ENCODE data around the gene C16orf92.
A peak's percentile ranks its signal among the peaks of the same experiment; 100 is the strongest.

Gene C16orf92

DNA sequence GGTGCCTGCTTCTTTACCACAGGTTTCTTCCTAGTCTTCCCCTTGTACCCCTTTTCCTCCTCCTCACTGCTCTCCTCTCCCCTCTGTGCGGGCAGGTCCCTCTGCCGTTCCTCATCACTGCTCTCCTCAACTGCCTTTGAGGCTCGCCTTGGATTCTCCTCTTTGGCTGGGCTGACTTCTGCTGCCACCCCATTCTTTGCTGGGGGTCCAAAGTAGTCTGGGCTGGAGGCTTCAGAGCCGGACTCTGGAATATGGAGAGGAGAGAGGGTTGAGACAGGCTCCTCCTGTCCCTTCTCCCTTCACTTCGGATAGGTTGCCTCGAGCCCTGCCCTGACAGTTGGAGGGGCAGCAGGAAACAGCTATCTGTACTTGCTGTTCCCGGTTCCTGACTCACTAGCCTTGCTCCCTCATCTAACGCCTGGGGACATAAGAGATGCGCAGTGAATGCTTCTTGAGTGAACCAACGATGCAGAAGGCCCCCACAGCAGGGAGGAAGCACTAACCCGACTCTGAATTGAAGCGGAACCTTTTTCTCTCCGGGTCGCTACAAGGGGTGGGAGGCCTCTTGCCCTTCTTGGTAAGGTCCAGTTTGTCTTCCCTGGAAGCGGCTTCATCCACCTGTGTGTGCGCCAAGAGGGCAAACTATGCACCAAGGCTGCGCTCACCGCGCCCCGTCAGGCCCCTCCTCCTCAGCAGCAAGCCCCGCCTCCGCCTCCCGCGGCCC lies 28.2 kb upstream of the C16orf92 start:
- H3K9ac ChIP-seq (ENCODE audit: low read depth, low read length), result peak overlapping the region; percentile 84
- peak overlapping the region; percentile 98 for H3K27ac ChIP-seq (ENCODE audit: low read length)
- peak; percentile 83 for DNase-seq
- ATAC-seq (ENCODE audit: insufficient read depth, low read depth), result peak; percentile 62
- no peaks in the 10 kb centered on the region for H3K27me3 ChIP-seq (ENCODE audit: insufficient read depth, low read length, poor library complexity)
- H3K4me3 ChIP-seq (ENCODE audit: low read depth in 1 of 2, low read length in 2 of 2), result peak overlapping the region; percentile 77 to 96; a peak in 3 of 4 replicates
- no peak for TF ChIP-seq EZH2 (IDR thresholded peaks at IDR 0.05; ENCODE audit: borderline replicate concordance, low read depth, low read length, severe bottlenecking)
- TF ChIP-seq, protein P1, sequence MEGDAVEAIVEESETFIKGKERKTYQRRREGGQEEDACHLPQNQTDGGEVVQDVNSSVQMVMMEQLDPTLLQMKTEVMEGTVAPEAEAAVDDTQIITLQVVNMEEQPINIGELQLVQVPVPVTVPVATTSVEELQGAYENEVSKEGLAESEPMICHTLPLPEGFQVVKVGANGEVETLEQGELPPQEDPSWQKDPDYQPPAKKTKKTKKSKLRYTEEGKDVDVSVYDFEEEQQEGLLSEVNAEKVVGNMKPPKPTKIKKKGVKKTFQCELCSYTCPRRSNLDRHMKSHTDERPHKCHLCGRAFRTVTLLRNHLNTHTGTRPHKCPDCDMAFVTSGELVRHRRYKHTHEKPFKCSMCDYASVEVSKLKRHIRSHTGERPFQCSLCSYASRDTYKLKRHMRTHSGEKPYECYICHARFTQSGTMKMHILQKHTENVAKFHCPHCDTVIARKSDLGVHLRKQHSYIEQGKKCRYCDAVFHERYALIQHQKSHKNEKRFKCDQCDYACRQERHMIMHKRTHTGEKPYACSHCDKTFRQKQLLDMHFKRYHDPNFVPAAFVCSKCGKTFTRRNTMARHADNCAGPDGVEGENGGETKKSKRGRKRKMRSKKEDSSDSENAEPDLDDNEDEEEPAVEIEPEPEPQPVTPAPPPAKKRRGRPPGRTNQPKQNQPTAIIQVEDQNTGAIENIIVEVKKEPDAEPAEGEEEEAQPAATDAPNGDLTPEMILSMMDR (IDR thresholded peaks at IDR 0.05; ENCODE audit: borderline replicate concordance, extremely low read depth, low read length, poor library complexity, severe bottlenecking), result no peak
- H2AFZ ChIP-seq (ENCODE audit: low read depth, low read length), result peak overlapping the region; percentile 96
- H3K4me2 ChIP-seq (ENCODE audit: insufficient read depth, low read length), result peak overlapping the region; percentile 91
- no peaks in the 10 kb centered on the region for H3K9me3 ChIP-seq (ENCODE audit: insufficient read depth, low read length, severe bottlenecking)
- H4K20me1 ChIP-seq (ENCODE audit: insufficient read depth, low read length), result 0 out of 2 replicates have a peak, but pooled peaks cover 3% of the 10 kb centered on the region
- H3K36me3 ChIP-seq (ENCODE audit: insufficient read depth, low read length), result peaks cover 74% of the 10 kb centered on the region
- peaks cover 37% of the 10 kb centered on the region for H3K4me1 ChIP-seq (ENCODE audit: insufficient read depth, low read length)
- H3K79me2 ChIP-seq (ENCODE audit: insufficient read depth, low read length), result peaks cover 45% of the 10 kb centered on the region

DNA sequence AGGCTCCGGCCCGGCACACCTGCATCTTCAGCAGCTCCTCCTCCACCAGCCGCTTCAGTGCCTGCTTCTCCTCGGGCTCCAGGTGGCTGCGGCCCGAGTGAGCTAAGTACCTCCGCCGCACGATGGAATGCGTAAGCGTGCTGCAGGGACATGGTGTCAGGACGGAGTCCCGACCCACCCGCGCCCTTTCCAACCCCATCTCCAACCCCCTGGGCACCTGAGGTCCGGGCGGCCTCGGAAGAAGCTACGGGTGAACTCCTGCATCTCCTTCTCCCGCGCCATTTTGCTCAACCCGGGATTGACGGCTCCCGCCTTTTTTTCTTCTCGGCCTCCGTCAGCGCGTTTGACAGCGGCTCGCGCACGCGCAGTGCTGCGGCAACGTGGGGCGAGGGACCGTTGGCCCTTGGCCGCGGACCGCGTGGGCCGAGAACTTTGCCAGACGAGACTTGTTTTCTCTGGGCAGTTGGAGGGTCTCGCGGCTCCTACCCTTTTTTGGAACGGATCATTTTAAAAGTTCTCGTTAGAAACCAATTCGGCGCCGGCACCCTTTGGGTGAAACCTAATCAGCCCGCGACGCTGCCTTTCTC lies 27.6 kb upstream of the C16orf92 start, which contains the start of gene HIRIP3:
HIRIP3 (minus strand) TSS at position 294 of the 587 bp plus-strand sequence; CDS start at position 282, 12 bp downstream.
- Histone ChIP-seq H3K4me3 (ENCODE audit: low read depth in 1 of 2, low read length in 2 of 2) (peak within 1 kb of the TSS; percentile 77 to 96), H3K4me2 (ENCODE audit: insufficient read depth, low read length) (peak within 1 kb of the TSS; percentile 91), H4K20me1 (ENCODE audit: insufficient read depth, low read length) (0 out of 2 replicates have a peak, but pooled peaks cover 3% of the 10 kb centered on the region), H2AFZ (ENCODE audit: low read depth, low read length) (peak within 1 kb of the TSS; percentile 96), H3K27me3 (ENCODE audit: insufficient read depth, low read length, poor library complexity) (no peaks in the 10 kb centered on the region), H3K27ac (ENCODE audit: low read length) (peak within 1 kb of the TSS; percentile 98), H3K9me3 (ENCODE audit: insufficient read depth, low read length, severe bottlenecking) (no peaks in the 10 kb centered on the region), H3K79me2 (ENCODE audit: insufficient read depth, low read length) (peaks cover 47% of the 10 kb centered on the region), H3K4me1 (ENCODE audit: insufficient read depth, low read length) (peaks cover 37% of the 10 kb centered on the region), H3K36me3 (ENCODE audit: insufficient read depth, low read length) (peaks cover 72% of the 10 kb centered on the region), H3K9ac (ENCODE audit: low read depth, low read length) (peak within 1 kb of the TSS; percentile 84)
- peak; percentile 90 for DNase-seq
- no peak for TF ChIP-seq EZH2 (IDR thresholded peaks at IDR 0.05; ENCODE audit: borderline replicate concordance, low read depth, low read length, severe bottlenecking)
- peak; percentile 52 for ATAC-seq (ENCODE audit: insufficient read depth, low read depth)

DNA sequence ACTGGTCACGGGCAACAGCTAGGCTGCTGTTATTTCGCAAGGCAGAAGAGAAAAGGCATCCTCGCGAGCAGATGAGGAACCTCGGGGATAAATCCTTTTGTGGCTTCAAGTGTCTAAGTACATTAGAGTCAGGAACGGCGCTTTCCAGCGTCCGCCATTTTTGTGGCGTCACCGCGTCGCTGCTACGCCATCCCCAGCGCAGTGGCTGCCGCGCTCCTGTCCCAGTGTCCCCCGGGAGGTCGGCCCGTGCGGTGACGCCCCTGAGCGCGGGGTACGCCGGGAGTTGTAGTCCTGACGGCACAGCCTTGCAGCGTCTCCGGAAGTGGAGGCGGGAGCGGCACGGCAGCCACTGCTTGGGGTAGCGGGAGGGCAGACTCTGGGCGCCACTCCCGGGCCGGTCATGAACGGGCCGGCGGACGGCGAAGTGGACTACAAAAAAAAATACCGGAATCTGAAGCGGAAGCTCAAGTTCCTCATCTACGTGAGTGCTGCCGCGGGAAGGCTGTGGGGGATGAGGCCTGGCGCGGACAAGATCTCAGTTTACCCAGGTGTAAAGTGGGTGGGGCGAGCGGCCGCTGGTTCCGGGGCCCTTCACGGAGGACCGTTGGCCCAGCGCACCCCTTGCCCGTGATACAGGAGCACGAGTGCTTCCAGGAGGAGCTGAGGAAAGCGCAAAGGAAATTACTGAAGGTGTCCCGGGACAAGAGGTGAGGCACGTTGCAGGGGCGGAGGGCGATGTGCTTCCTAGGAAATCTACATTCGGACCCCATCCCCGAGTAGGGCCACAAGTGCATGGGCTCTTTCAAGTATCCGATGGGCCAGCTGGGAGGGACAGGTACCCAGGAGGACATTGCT lies 26.9 kb upstream of the C16orf92 start, which contains the start of gene INO80E:
INO80E (plus strand) TSS at position 331 of the 855 bp plus-strand sequence; CDS start at position 401, 70 bp downstream.
- peak; percentile 93 for ATAC-seq (ENCODE audit: insufficient read depth, low read depth)
- Histone ChIP-seq H4K20me1 (ENCODE audit: insufficient read depth, low read length) (0 out of 2 replicates have a peak, but pooled peaks cover 3% of the 10 kb centered on the region), H3K4me1 (ENCODE audit: insufficient read depth, low read length) (peaks cover 37% of the 10 kb centered on the region), H3K9ac (ENCODE audit: low read depth, low read length) (peak within 1 kb of the TSS; percentile 84), H3K9me3 (ENCODE audit: insufficient read depth, low read length, severe bottlenecking) (no peaks in the 10 kb centered on the region), H3K27me3 (ENCODE audit: insufficient read depth, low read length, poor library complexity) (no peaks in the 10 kb centered on the region), H2AFZ (ENCODE audit: low read depth, low read length) (peak within 1 kb of the TSS; percentile 96), H3K4me3 (ENCODE audit: low read depth in 1 of 2, low read length in 2 of 2) (peak within 1 kb of the TSS; percentile 77 to 96), H3K36me3 (ENCODE audit: insufficient read depth, low read length) (peaks cover 72% of the 10 kb centered on the region), H3K27ac (ENCODE audit: low read length) (peak within 1 kb of the TSS; percentile 98), H3K79me2 (ENCODE audit: insufficient read depth, low read length) (peaks cover 47% of the 10 kb centered on the region), H3K4me2 (ENCODE audit: insufficient read depth, low read length) (peak within 1 kb of the TSS; percentile 91)
- TF ChIP-seq, protein P1 (IDR thresholded peaks at IDR 0.05; ENCODE audit: borderline replicate concordance, extremely low read depth, low read length, poor library complexity, severe bottlenecking), result peak; percentile 2
- TF ChIP-seq EZH2 (IDR thresholded peaks at IDR 0.05; ENCODE audit: borderline replicate concordance, low read depth, low read length, severe bottlenecking), result no peak
- DNase-seq, result peak; percentile 99

Data from DND-41 (cell line).